HG02798 (cell line): ENCODE measurements around the gene ACTA2.
"Not testable (repeated sequence)": the region's sequence is repeated elsewhere in the genome, so short reads cannot be mapped to it uniquely, and the experiment has no call there.

Source experiments
- ATAC-seq: cut with Tn5 transposase; IDR thresholded peaks from one replicate; pipeline ENCODE4 v1.9.1; 2021; ENCODE audit warnings: mild to moderate bottlenecking; ENCODE audit not compliant: unreplicated experiment, poor library complexity

ACTA2 gene

GRCh38 chr10:88954458-88955083 is 2.0 kb upstream of the ACTA2 start:
- ATAC-seq, result no peak

- ATAC-seq, result no peak
Measured at GRCh38 chr10:88953662-88954061, 1.1 kb upstream of the ACTA2 start.

- ATAC-seq, result no peak
Measured at GRCh38 chr10:88949912-88950837, 2.4 kb downstream of the ACTA2 start.

- no peak for ATAC-seq
Measured at GRCh38 chr10:88949051-88949450, 3.5 kb downstream of the ACTA2 start.

GRCh38 chr10:88946965-88947590 is 5.5 kb downstream of the ACTA2 start:
- ATAC-seq, result no peak

GRCh38 chr10:88946200-88946599 is 6.4 kb downstream of the ACTA2 start:
- no peak for ATAC-seq

- ATAC-seq, result no peak
Measured at GRCh38 chr10:88944813-88945212, 7.8 kb downstream of the ACTA2 start.

GRCh38 chr10:88943778-88944177 is 8.8 kb downstream of the ACTA2 start:
- ATAC-seq, result no peak

- no peak for ATAC-seq
Measured at GRCh38 chr10:88941026-88941425, 11.5 kb downstream of the ACTA2 start.

- ATAC-seq, result no peak
Measured at GRCh38 chr10:88938938-88939337, 13.6 kb downstream of the ACTA2 start.

- ATAC-seq, result no peak
Measured at GRCh38 chr10:88938039-88938438, 14.5 kb downstream of the ACTA2 start.

- no peak for ATAC-seq
Measured at GRCh38 chr10:88936656-88937055, 15.9 kb downstream of the ACTA2 start.

- ATAC-seq, result peak; percentile 46
Measured at GRCh38 chr10:88934900-88935672, 17.5 kb downstream of the ACTA2 start.

- no peak for ATAC-seq
Measured at GRCh38 chr10:88933564-88933963, 19.0 kb downstream of the ACTA2 start.

GRCh38 chr10:88932539-88933256 is 19.9 kb downstream of the ACTA2 start:
- ATAC-seq, result peak; percentile 74

- not testable (repeated sequence) for ATAC-seq
Measured at GRCh38 chr10:88932029-88932428, 20.5 kb downstream of the ACTA2 start.

GRCh38 chr10:88931548-88931947 is 21.0 kb downstream of the ACTA2 start:
- no peak for ATAC-seq

- ATAC-seq, result no peak
Measured at GRCh38 chr10:88928254-88928653, 24.3 kb downstream of the ACTA2 start.

- ATAC-seq, result no peak
Measured at GRCh38 chr10:88927416-88927690, 25.2 kb downstream of the ACTA2 start.
